ENCODE results near the gene MANSC4.

MANSC4 gene

GRCh38 chr12:27800819-27801218, 20.8 kb upstream of the MANSC4 start:
- no peak for DNase-seq (ENCODE audit: low spot score)

GRCh38 chr12:27797301-27798025, 17.4 kb upstream of the MANSC4 start:
- no peak for DNase-seq (ENCODE audit: low spot score)

- no peak for DNase-seq (ENCODE audit: low spot score)
These were observed 16.1 kb upstream of the MANSC4 start for GRCh38 chr12:27796128-27796527.

- no peak for DNase-seq (ENCODE audit: low spot score)
These were observed 15.0 kb upstream of the MANSC4 start for GRCh38 chr12:27794818-27795584.

GRCh38 chr12:27790179-27790578, 10.1 kb upstream of the MANSC4 start:
- no peak for DNase-seq (ENCODE audit: low spot score)

GRCh38 chr12:27787559-27787958, 7.5 kb upstream of the MANSC4 start:
- DNase-seq (ENCODE audit: low spot score), result no peak

GRCh38 chr12:27785882-27786570, 6.0 kb upstream of the MANSC4 start:
- no peak for DNase-seq (ENCODE audit: low spot score)

- no peak for DNase-seq (ENCODE audit: low spot score)
These were observed 2.4 kb upstream of the MANSC4 start for GRCh38 chr12:27782481-27782880.

GRCh38 chr12:27781680-27782079, 1.6 kb upstream of the MANSC4 start:
- no peak for DNase-seq (ENCODE audit: low spot score)

- peak; percentile 37 for DNase-seq (ENCODE audit: low spot score)
These were observed 774 bp upstream of the MANSC4 start for GRCh38 chr12:27780612-27781408.

GRCh38 chr12:27779416-27779919, 568 bp downstream of the MANSC4 start:
- DNase-seq (ENCODE audit: low spot score), result peak; percentile 20

- DNase-seq (ENCODE audit: low spot score), result no peak
These were observed 1.8 kb downstream of the MANSC4 start for GRCh38 chr12:27778206-27778605.

GRCh38 chr12:27777141-27777540, 2.9 kb downstream of the MANSC4 start:
- no peak for DNase-seq (ENCODE audit: low spot score)

GRCh38 chr12:27772328-27773049, 7.5 kb downstream of the MANSC4 start:
- no peak for DNase-seq (ENCODE audit: low spot score)

GRCh38 chr12:27771481-27772327, 8.3 kb downstream of the MANSC4 start:
- no peak for DNase-seq (ENCODE audit: low spot score)

GRCh38 chr12:27769142-27769673, 10.8 kb downstream of the MANSC4 start:
- DNase-seq (ENCODE audit: low spot score), result no peak

- no peak for DNase-seq (ENCODE audit: low spot score)
These were observed 13.4 kb downstream of the MANSC4 start for GRCh38 chr12:27766587-27766986.

GRCh38 chr12:27762757-27763156, 17.3 kb downstream of the MANSC4 start:
- DNase-seq (ENCODE audit: low spot score), result no peak

GRCh38 chr12:27756670-27757195, 23.3 kb downstream of the MANSC4 start:
- no peak for DNase-seq (ENCODE audit: low spot score)

- no peak for DNase-seq (ENCODE audit: low spot score)
These were observed 25.2 kb downstream of the MANSC4 start for GRCh38 chr12:27754795-27755194.

Data from HuH-7.5 (cell line).